Fibroblast of pulmonary artery (primary cell): Measurements from ENCODE around the gene HIVEP3.
A peak's percentile ranks its signal among the peaks of the same experiment; 100 is the strongest.

Experiments
- DNase-seq: peaks from one replicate; pipeline ENCODE4 v3.0.0-alpha.2; 2010; ENCODE audit warnings: low read depth
- H3K4me3 ChIP-seq: replicated peaks from 2 replicates; pipeline ENCODE4 v1.5.1; 2011; ENCODE audit warnings: low read depth, mild to moderate bottlenecking, control low read depth, low read length, moderate library complexity
- TF ChIP-seq, protein P1 (sequence below): IDR thresholded peaks from 2 replicates; pipeline ENCODE4 v1.5.1; 2011; ENCODE audit warnings: mild to moderate bottlenecking, control low read depth, low read length, inconsistent platforms; ENCODE audit errors: missing control alignments

Gene HIVEP3

DNA sequence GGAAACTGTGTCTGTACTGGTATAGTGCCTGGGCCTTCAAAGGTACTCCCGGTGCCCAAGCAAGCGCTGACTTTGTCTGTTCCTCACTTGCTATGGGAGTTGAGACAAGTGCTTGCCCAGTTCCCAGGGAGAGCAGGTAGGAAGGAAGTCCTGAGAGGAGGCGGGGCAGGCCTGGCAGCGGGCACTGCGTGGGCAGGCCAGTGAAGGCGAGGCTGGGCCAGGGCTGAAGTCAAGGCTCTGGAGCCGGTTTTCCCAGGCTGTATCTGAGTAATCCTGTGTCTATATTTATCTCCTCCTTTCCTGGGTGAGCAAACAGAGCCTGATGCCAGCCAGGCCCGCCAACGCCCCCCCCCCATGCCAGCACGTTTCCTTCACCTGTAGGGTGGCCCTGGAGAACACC lies 418.3 kb downstream of the HIVEP3 start:
- no peak for DNase-seq
- TF ChIP-seq, protein P1, sequence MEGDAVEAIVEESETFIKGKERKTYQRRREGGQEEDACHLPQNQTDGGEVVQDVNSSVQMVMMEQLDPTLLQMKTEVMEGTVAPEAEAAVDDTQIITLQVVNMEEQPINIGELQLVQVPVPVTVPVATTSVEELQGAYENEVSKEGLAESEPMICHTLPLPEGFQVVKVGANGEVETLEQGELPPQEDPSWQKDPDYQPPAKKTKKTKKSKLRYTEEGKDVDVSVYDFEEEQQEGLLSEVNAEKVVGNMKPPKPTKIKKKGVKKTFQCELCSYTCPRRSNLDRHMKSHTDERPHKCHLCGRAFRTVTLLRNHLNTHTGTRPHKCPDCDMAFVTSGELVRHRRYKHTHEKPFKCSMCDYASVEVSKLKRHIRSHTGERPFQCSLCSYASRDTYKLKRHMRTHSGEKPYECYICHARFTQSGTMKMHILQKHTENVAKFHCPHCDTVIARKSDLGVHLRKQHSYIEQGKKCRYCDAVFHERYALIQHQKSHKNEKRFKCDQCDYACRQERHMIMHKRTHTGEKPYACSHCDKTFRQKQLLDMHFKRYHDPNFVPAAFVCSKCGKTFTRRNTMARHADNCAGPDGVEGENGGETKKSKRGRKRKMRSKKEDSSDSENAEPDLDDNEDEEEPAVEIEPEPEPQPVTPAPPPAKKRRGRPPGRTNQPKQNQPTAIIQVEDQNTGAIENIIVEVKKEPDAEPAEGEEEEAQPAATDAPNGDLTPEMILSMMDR = no peak
- H3K4me3 ChIP-seq = no peak overlapping the region

DNA sequence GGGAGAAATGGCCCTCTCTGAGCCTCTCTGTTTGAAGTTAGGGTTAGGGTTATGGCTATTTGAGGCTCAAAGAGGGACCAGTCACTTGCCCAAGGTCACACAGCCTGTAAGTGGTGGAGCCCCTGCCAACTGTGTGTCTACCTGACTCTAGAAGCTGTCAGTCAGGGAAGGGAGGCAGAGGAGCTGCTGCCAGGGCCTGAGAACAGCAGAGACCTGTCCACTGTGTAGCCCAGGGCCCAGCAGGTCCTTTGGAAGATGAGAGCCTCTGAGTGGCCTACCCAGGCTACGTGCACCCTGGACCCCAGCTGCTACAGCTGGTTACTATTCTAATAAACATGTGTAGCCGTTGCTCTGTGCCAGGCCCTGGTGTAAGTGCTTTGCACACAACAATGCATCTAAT lies 419.1 kb downstream of the HIVEP3 start:
- TF ChIP-seq, protein P1 = no peak
- no peak overlapping the region for H3K4me3 ChIP-seq
- no peak for DNase-seq

DNA sequence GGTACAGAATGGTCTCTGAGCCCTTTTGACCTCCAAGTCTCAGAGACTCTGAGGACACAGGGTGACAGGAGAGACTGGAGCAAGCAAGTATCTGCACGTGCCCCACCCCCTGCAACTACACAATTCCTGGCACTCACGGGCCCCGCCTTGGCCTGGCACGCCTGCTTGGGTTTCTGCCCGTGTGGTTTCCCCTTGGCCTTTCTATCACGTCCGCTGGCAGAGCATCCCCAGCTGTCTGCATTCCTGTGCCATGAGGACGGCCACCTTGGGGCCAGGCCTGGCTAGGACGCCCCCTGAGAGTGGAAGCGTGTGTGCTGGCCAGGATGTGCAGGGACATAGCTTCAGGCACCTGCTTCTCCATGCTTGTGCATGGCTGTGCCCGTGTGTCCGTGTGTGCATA lies 419.9 kb downstream of the HIVEP3 start:
- H3K4me3 ChIP-seq = no peak overlapping the region
- TF ChIP-seq, protein P1 = no peak
- peak; percentile 46 for DNase-seq

DNA sequence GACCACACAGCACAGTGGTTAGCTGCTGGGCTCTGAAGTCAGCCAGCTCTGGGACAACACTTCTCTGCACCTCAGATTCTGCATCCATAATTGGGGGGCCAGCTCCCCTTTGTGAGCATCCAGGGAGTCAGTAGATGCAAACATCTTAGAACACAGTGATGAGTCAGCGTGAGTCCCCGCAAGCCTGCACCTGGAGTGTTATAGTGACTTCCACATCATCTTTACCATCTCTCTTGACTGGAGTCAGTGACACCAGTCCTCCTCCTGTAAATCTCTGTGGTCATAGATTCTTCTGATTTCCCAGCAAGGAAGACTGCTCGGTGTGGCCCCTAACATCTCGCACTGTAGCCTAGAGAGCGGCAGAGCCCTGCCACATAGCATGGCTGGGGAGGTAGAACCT lies 420.3 kb downstream of the HIVEP3 start:
- DNase-seq = no peak
- TF ChIP-seq, protein P1 = no peak
- no peak overlapping the region for H3K4me3 ChIP-seq

DNA sequence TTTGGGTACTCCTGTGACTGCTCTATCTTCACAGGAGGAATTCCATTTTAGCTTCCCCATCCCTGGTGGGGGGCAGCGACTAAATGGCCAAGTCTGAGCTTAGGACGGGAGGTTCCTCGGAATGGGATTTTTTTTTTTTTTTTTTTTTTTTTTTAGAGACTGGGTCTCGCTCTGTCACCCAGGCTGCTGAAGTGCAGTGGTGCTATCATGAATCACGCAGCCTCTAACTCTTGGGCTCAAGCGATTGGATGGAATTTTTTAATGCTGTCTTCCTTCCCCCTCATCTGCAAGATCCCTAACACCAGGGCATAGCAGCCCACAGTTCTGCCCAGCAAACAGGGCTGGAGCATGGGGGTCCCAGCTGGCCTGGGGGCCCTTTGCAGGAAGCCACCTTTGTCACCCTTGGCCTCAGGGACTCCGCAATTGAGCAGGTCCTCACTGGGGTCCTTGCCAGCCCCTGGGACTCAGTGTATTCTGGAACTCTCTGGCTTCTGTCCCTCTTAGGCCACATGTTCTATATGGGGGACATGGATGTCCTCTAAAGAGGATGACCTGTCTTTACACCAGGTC lies 421.2 kb downstream of the HIVEP3 start:
- TF ChIP-seq, protein P1 = no peak
- H3K4me3 ChIP-seq = no peak overlapping the region
- DNase-seq = no peak

DNA sequence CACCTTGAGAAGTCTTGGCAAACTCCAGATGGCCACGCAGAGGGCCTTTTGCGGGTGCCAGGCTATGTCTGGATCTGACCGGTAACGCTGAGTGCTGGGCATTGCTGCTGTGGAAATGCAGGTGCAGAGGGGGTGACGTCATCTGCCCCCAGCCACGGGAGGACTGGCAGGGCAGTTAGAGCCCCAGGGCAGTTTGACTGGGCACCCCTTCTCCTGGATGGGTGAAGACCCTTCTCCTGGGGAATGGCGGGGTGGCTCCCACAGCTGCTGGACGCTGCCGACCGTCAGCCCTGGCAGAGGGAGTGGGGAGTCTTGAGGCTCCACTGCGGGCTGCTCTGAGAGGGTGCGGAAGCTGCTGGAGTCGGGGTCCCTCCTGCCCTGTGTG lies 421.7 kb downstream of the HIVEP3 start:
- DNase-seq = no peak
- TF ChIP-seq, protein P1 = no peak

More for the DNA sequence above, 421.7 kb downstream of the HIVEP3 start:
- no peak overlapping the region for H3K4me3 ChIP-seq
